H1 (cell line): ENCODE results near the gene CPED1. TPM values are rescaled to one million over a fixed set of nuclear protein-coding genes. Genes with fewer than 3 reads are reported as not detected.
A peak's percentile ranks its signal among the peaks of the same experiment; 100 is the strongest.

Experiments
- ASH2L ChIP-seq: fragments of 200-600, 300-600 bp; sonication (generic); IDR thresholded peaks from one replicate; pipeline ENCODE4 v1.7.1; 2017; ENCODE audit warnings: low read length
- CBX8 ChIP-seq: fragments of 300-800, 300-1000 bp; sonication (generic); IDR thresholded peaks from 2 replicates; pipeline ENCODE4 v1.7.1; 2016; ENCODE audit warnings: low read depth, low read length, borderline replicate concordance
- CTCF ChIP-seq, 3 experiments: IDR thresholded peaks; 1 replicate in 2 of 3; 2 replicates in 1 of 3; pipeline versions ENCODE4 v1.5.1 to v1.6.1; 2011; ENCODE audit warnings: low read length in 3 of 3, mild to moderate bottlenecking in 3 of 3, inconsistent platforms in 2 of 3, low read depth in 1 of 3, moderate library complexity in 1 of 3; ENCODE audit not compliant: insufficient read depth in 1 of 3; ENCODE audit errors: control extremely low read depth in 1 of 3
- GTF2F1 ChIP-seq: IDR thresholded peaks from 2 replicates; pipeline ENCODE4 v1.6.1; 2012; ENCODE audit warnings: low read depth, low read length, improper control_type of control experiment, borderline replicate concordance
- HDAC2 ChIP-seq, 2 experiments: fragments of 300-600 bp in 1 of 2; sonication (generic) in 1 of 2; IDR thresholded peaks; 2 replicates each; pipeline ENCODE4 v1.6.1; 2011 to 2012; ENCODE audit warnings: low read depth in 2 of 2, low read length in 2 of 2, mild to moderate bottlenecking in 2 of 2, moderate library complexity in 2 of 2, borderline replicate concordance in 1 of 2, inconsistent platforms in 1 of 2
- PHF8 ChIP-seq: fragments of 200-600 bp; sonication (generic); conservative IDR thresholded peaks from 2 replicates; pipeline ENCODE4 v1.7.1; 2012; ENCODE audit warnings: low read depth, mild to moderate bottlenecking, inconsistent platforms, low read length, moderate library complexity
- RAD21 ChIP-seq, 2 experiments: IDR thresholded peaks in 1 of 2; conservative IDR thresholded peaks in 1 of 2; 2 replicates each; pipeline ENCODE4 v1.6.1; 2011; ENCODE audit warnings: low read depth in 2 of 2, low read length in 2 of 2, improper control_type of control experiment in 1 of 2, inconsistent platforms in 1 of 2, mild to moderate bottlenecking in 1 of 2, moderate library complexity in 1 of 2
- RBBP5 ChIP-seq: IDR thresholded peaks from 2 replicates; pipeline ENCODE4 v1.7.1; 2012; ENCODE audit warnings: low read depth, mild to moderate bottlenecking, inconsistent platforms, low read length, moderate library complexity, borderline replicate concordance
- SUZ12 ChIP-seq: fragments of 200-600 bp; sonication (generic); IDR thresholded peaks from 2 replicates; pipeline ENCODE4 v1.6.1; 2012; ENCODE audit warnings: mild to moderate bottlenecking, inconsistent platforms, low read length, moderate library complexity, mixed read lengths
- TAF1 ChIP-seq: IDR thresholded peaks from 2 replicates; pipeline ENCODE4 v1.6.1; 2011; ENCODE audit warnings: mild to moderate bottlenecking, low read depth, low read length
- polyA plus RNA-seq, 7 experiments: library from polyadenylated mRNA; depleted of rRNA in 3 of 7; stranded (reverse) in 5 of 7; unstranded in 2 of 7; fragments of >200 nt in 5 of 7; fragments of 200-250 nt in 2 of 7; gene quantifications; 1 replicate in 5 of 7; 2 replicates in 1 of 7; 4 replicates in 1 of 7; pipeline versions ENCODE4 v1.2.1 to v1.2.3, GENCODE V29; 2011 to 2013; ENCODE audit warnings: missing spikeins in 2 of 7, mixed read lengths in 2 of 7
- total RNA-seq: library from RNA; stranded (reverse); fragmentation: NEBNext Ultra II Directional; extraction: Animal tissue kit (Norgen Biotek cat#: 25700); gene quantifications from 2 replicates; pipeline ENCODE4 v1.2.1, GENCODE V29; 2021

CPED1 gene
- total and polyA plus RNA-seq, 2 of the 8 experiments (the other 6 are each of a cell fraction or from before 2014, with no cell fraction given): 0.08 to 0.39 TPM

GRCh38 chr7:121329191-121330052, 340.9 kb downstream of the CPED1 start (continued):
- TF ChIP-seq CTCF (IDR thresholded peaks at IDR 0.05; ENCODE audit: control extremely low read depth in 1 of 3, insufficient read depth in 1 of 3, low read depth in 1 of 3, low read length in 3 of 3) (peak; percentile 39 to 41 (median 40); a peak in 3 of 4 replicates), TAF1 (0 out of 2 replicates have a peak, but pooled peaks have one; percentile 11), ASH2L (peak; percentile 51), RAD21 (IDR thresholded peaks at IDR 0.05 in 1 of 2, conservative IDR thresholded peaks at IDR 0.05 in 1 of 2; ENCODE audit: low read depth in 2 of 2, low read length in 2 of 2) (peak; percentile 38 to 54), SUZ12 (peak; percentile 70), HDAC2 (IDR thresholded peaks at IDR 0.05; ENCODE audit: borderline replicate concordance in 1 of 2, low read depth in 2 of 2, low read length in 2 of 2) (peak in 1 of 2 experiments; percentile 62; a peak in 1 of 4 replicates), CBX8 (no peak), GTF2F1 (no peak), RBBP5 (peak; percentile 35; the same call in 1 of the 2 replicates), PHF8 (0 out of 2 replicates have a peak, but pooled peaks have one; percentile 18)
- TF ChIP-seq, all 59 proteins: peak for 13
